Measurements from ENCODE around the gene HAGH. TPM values are rescaled to one million over a fixed set of nuclear protein-coding genes. Genes with fewer than 3 reads are reported as not detected.

Gene HAGH
- total and polyA plus RNA-seq, 9 of the 15 experiments (the other 6 are each of a cell fraction or from before 2014, with no cell fraction given): 0.46 to 35.1 (median 16.8) TPM

GRCh38 chr16:1812732-1813163, 13.9 kb downstream of the HAGH start (continued):
- no peak for TF ChIP-seq CEBPG (CRISPR knock-in tag; IDR thresholded peaks at IDR 0.05)
- TF ChIP-seq CEBPG (tag; conservative IDR thresholded peaks at IDR 0.05 in 1 of 2, IDR thresholded peaks at IDR 0.05 in 1 of 2): no peak

- ChIA-PET CTCF (ENCODE audit: low intra/inter-chr PET ratio) (no interaction called here), POLR2A (interaction anchor here (1.0 kb wide), 1 partner anchor 121 kb away, joined by 5 read pairs; no protein-coding TSS in a partner anchor)
- no peak overlapping the region for H2AFZ ChIP-seq (ENCODE audit: low read depth, low read length)
- TF ChIP-seq KLF6 (CRISPR knock-in tag; IDR thresholded peaks at IDR 0.05; ENCODE audit: borderline replicate concordance) (no peak), ZFX (CRISPR knock-in tag; IDR thresholded peaks at IDR 0.05) (no peak), NELFE (IDR thresholded peaks at IDR 0.05; ENCODE audit: insufficient read depth, insufficient read length) (no peak), SAP30 (IDR thresholded peaks at IDR 0.05; ENCODE audit: borderline replicate concordance, insufficient read depth, low read depth, low read length, poor library complexity, severe bottlenecking) (no peak), FOXA1 (IDR thresholded peaks at IDR 0.05; ENCODE audit: borderline replicate concordance) (no peak), ZZZ3 (IDR thresholded peaks at IDR 0.05) (no peak), ZNF24 (IDR thresholded peaks at IDR 0.05) (no peak), UBTF (IDR thresholded peaks at IDR 0.05; ENCODE audit: borderline replicate concordance in 1 of 2, low read depth in 2 of 2, low read length in 2 of 2) (no peak), ZNF785 (CRISPR knock-in tag; IDR thresholded peaks at IDR 0.05) (no peak), RFX7 (CRISPR knock-in tag; IDR thresholded peaks at IDR 0.05) (no peak), TAF7 (tag; IDR thresholded peaks at IDR 0.05) (no peak), KAT2B (IDR thresholded peaks at IDR 0.05; ENCODE audit: low read depth, low read length) (no peak), NR2F6 (CRISPR knock-in tag; IDR thresholded peaks at IDR 0.05) (no peak), ZNF436 (CRISPR knock-in tag; IDR thresholded peaks at IDR 0.05) (no peak), CBFB (CRISPR knock-in tag; IDR thresholded peaks at IDR 0.05) (no peak), ZNF408 (CRISPR knock-in tag; IDR thresholded peaks at IDR 0.05; ENCODE audit: low read depth) (no peak)
- DNase-seq (ENCODE audit: extremely low read depth in 1 of 4, low spot score in 3 of 4) (no peak), ATAC-seq (no peak), FAIRE-seq (no peak)
- H3K4me3 ChIP-seq: no peak overlapping the region
- no peak overlapping the region; a peak in 1 of 4 replicates for H3K9ac ChIP-seq (ENCODE audit: insufficient read depth in 1 of 2, low read depth in 2 of 2, low read length in 2 of 2)
- no peaks in the 10 kb centered on the region for H3K9me1 ChIP-seq (ENCODE audit: control insufficient read depth, insufficient read depth, low read length)
- peaks cover 3% of the 10 kb centered on the region; the same call in 1 of the 3 replicates for H3K36me3 ChIP-seq (ENCODE audit: control insufficient read depth, insufficient read depth, low read length)
- H3K27ac ChIP-seq (ENCODE audit: extremely low read depth, low read depth, low read length): no peak overlapping the region
- H3K79me2 ChIP-seq (ENCODE audit: control insufficient read depth, insufficient read depth, low read length): no peaks in the 10 kb centered on the region
- in situ Hi-C loops (cut with MboI) (no loop called here), intact Hi-C loops (cut with micrococcal nuclease) (no loop called here)
- H3K9me3 ChIP-seq (replicated peaks; ENCODE audit: control insufficient read depth, insufficient read depth, low read depth, low read length): no peaks in the 10 kb centered on the region
- H3K27me3 ChIP-seq (ENCODE audit: control insufficient read depth in 2 of 2, insufficient read depth in 2 of 2, low read length in 2 of 2): no peaks in the 10 kb centered on the region
- no TSS peak for BruUV-seq (replicated peaks)
- no peaks in the 10 kb centered on the region; the same call in 1 of the 2 replicates for H4K20me1 ChIP-seq (replicated peaks; ENCODE audit: control insufficient read depth, insufficient read depth, low read length)
- H3K4me1 ChIP-seq (replicated peaks in 1 of 2; ENCODE audit: control insufficient read depth in 2 of 2, insufficient read depth in 2 of 2, low read length in 2 of 2): peaks cover 0 to 20% of the 10 kb centered on the region in 2 experiments; a peak in 3 of 5 replicates
- 87% methylated on average over 13 of the region's 16 CpGs for WGBS (ENCODE audit: insufficient coverage, low coverage, missing lambda C conversion rate)
- H3K4me2 ChIP-seq (ENCODE audit: insufficient read depth, low read length): no peak overlapping the region
Measured at GRCh38 chr16:1810536-1810935, 16.1 kb downstream of the HAGH start.

All from K562 (cell line).